GM18520 (cell line): ENCODE measurements around the gene NDUFC1.
"Not testable (repeated sequence)": the region's sequence is repeated elsewhere in the genome, so short reads cannot be mapped to it uniquely, and the experiment has no call there.

Experiments
- ATAC-seq: cut with Tn5 transposase; IDR thresholded peaks from one replicate; pipeline ENCODE4 v1.9.1; 2021; ENCODE audit not compliant: unreplicated experiment

Gene NDUFC1

DNA sequence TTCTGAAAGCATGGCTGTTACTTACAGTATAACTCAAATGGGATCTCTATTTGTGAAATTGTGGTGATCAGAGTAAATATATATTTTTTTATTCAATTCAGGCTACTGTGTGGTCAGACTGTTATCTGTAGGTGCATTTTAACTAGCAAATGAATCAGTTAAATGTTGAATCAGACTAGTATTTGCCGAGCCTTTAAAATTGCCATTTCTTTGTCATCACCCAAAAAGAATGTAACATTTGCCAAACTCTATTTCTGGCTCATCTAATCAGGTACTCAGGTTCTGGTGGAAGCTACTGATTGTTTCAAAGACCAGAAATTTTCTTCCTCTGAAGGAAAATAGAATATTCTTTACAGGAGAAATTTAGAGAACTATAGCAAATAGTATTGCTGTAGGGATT lies 2.7 kb downstream of the NDUFC1 start:
- ATAC-seq: no peak

DNA sequence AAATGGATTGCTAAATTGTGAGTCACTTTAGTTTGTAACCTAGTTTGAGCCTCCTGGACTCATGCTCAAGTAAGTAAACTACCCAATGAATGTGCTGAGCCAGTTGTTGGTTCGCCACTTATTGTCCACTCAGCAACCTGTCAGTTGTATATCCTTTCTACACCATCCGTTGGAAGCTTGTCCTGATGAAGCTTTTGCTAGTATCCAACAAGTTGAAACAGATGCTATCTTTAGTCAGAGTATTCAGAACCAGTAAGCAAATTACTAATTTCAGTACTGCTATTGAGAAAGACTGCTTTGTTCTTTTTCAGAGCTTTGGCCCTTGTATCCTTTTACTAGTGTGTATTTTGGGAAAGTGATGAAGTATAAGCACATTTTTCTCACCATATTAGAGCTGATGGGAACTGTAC lies 5.3 kb downstream of the NDUFC1 start:
- ATAC-seq: no peak

DNA sequence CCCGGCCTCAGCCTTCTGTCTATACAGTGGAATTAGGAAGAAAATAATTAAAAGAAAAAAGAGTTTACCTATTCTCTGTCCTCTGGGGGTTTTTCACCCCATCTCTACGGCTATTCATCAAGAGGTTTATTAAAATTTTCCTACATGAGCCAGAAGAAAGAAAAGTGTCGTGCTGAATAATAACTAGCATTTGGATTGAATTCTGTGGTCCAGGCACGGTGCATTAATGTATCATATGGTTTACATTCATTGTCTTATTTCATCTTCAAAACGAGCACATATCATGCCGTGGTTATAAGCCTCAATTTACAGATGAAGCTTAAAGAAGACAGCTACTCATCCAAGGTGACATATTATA lies 6.4 kb downstream of the NDUFC1 start:
- ATAC-seq: no peak

DNA sequence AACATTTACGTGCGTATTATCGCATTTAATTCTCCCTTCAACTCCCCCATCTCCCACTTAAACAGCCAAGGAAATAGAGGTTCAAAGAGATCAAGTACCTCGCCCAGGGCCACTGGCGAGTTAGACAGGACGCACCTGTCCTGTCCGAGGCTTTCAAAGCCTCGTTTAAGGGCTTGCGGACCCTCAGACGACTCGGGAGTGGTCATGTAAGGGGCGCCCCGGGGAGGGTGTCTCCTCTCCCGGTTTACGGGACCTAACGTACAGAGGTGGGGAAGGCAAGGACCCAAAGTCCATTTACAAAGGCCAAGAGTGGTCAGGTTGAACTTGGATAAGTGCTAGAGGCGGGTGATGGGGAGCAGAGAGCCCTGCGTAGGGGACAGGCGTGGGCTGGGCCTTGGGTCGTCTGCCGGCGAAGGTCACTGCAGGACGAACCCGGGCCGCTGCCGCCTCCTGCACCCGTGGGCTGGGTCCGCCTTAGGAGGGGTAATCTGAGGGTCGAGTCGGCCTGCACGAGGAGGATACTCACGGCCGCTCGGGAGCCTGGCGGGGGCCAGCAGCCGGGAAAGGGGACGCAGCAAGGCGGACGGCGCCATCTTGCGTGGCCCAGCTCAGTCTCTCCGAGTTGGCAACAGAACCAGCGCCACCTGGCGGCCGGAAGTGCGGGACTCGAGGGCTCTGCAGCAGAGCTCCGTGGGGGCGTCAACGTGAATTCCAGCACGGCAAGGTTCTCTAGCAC lies 6.9 kb downstream of the NDUFC1 start:
- ATAC-seq: peak; percentile 91

DNA sequence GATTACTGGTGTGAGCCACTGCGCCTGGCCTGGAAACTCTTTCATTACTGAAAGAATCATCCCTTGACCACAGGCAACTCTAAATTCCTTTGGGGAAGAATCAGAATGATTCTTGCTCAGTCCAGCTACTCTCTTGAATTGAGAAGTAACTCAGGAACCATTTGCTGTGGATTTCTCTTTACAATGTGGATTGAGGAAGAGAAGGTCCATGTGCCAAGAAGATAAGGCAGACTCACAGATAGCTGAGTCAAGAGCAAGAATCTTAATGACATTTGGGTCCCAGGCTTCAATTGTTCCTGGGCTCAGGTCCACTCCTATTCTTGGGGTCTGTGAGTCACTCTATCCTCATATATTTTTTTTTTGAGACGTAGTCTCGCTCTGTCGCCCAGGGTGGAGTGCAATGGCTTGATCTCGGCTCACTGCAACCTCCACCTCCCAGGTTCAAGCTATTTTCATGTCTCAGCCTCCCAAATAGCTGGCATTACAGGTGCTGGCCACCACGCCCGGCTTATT lies 16.0 kb downstream of the NDUFC1 start:
- ATAC-seq: no peak

DNA sequence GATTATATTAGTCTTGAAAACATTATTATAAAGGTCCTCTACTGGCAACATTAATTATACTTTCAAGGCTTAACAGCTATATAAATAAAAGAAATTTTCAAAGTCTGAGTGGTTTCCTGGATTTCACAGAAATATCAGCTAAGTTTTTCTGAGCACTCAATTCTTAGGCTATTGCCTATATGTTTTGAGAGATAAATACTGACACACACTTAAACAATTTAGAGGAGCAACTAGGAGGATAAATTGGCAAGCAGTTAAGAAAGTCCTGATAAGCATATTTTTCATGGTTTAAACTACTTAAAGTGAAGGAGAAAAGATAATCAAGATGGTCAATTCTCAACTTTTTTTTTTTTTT lies 19.6 kb downstream of the NDUFC1 start:
- ATAC-seq: no peak

DNA sequence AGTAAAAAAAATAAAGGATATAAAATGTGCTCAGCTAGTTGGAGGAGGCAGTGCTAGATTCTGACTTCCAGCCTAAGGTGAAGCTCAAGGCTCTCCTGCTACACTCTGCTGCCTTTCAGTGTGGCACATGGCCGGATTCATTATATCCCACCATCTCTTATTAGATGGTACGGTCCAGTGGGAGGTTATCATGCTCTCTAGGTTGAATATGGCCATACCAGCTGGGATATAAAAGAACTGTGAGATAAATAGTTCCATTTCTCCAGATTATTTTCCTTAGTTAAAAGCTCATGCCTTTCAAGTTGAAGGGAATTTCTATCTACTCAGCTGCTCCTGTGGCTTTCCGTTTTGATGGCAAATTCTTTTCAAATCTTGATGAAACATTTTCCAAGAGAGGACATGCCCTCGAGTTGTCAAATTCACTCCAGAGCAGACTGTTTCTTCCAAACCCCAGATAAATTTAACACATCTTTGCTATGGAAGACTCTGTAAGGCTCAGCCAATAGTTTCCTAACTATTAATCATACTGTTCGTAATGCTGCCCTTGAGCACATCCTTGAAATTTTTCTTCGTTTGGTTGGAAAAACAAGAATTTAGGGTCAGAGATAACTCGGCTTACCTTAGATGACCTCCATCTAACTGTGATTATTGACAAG lies 20.1 kb downstream of the NDUFC1 start:
- no peak for ATAC-seq

DNA sequence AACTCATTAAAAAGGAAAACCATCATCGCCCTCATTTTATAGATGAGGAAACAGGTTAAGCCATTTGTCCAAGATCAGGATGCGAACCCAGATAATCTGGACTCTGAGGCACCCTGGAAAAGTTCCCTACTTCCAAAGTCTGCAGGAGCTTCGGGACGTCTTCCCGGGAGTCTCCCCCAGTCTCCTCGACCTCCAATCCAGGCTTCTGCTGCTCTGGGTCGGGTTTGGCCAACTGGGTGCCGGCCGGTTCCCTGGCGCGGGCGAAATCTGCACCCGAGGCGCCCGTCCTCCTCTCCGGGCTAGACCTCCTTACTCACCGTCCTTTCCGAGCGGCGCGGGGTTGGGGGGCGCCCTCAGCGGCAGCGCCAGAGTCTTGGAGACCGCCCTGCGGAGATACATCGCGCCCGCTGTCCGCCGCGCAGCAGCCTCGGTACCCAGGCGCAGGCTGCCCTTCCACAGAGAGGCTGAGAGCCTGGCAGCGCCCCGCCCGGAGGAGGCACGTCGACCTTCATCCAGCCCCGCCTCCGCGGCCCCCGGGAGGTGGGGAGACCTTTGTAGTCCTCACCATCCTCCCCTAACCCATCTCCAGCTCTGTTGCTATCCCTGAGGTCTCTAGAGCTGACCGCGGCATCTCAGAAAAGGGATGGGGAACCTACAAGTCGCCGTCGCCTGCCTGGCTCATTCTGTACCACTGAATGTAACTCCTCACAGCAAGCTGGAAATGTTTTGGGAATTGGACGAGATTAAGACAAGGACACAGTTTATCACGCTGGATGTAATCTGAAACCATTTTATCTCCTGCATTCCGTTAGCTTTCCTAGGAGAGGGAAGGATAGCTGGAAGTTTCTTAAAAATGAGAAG lies 22.3 kb downstream of the NDUFC1 start, which contains the start of gene MGARP:
Gene MGARP, minus strand, starts transcription at position 466 of the 861 bp plus-strand sequence. Its CDS starts 67 bp downstream, at position 399.
- ATAC-seq: no peak

DNA sequence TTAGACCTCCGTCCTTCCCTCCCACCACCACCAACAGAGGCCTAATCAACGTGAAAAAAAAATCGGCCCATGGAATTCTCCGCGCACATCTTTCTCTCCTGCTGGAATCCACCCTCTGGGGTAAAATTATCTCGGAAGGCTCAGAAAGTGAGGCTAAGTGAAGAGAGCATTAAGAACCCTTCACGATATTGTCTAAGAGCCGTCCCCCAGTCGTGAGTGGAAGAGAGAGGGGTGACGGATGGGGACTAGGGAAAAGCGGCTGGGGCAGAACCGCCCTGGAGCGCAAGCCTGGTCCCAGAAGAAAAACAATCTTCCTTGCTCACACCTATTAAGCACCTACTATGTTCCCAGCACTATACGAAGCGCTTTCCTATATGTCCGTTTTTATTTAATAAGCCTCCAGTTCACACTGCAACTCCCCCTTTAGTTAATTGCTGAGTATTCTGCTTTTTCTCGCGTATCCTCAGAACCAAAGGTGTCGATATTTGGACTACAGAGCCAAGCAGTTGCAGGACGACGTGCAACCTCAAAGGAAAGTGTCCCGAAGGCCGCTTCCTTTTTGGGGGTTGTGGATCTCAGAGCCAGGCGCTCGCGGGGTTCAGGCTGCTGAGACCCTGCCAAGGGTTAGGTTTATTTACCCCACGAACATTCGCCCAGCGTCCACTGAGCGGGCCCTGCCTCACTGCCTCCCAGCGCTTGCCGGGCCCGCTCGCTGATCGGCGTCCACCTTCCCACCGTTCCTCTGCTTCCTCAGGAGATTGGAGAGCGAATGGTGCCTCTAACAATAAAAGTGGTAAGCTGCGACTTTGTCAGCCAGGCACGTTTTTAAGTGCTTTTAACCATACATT lies 23.1 kb downstream of the NDUFC1 start:
- no peak for ATAC-seq

DNA sequence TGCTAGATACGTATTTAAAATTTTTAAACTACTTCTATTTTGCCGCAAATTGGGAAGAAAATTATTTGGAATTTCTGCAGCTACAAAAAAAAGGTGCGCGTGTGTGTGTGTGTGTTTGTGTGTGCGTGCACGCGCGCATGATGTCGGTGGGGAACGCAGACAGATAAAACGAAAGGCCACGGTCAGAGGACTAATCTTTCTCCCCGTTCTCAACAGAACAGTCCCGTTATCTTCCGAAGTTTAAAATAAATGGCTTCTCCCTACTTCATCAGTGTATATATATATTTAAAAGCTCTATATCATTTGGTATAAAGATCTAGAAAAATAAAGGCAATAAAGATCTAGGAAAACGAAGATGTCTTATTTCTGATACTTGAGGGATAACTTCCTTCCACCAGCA lies 23.8 kb downstream of the NDUFC1 start:
- no peak for ATAC-seq

DNA sequence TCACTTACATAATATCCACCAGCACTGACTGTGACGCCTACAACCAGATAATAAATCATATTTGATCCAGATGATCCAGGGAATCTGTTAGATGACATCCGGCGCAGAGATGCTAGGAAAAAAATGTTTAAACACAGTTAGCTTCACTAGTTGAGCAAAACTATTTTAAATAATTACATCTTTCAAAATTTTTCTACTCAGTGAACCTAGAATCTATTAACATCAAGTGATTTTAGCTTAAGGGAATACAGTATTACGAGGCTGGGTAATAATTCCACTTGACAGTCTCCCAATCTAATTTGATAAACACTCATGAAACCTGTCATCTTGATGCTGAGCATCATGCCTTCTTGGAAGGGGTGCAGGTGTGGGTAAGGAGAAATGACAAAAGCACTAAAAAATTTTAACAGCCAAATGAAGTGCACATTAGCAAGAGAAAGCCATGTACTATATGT lies 27.0 kb downstream of the NDUFC1 start:
- no peak for ATAC-seq

DNA sequence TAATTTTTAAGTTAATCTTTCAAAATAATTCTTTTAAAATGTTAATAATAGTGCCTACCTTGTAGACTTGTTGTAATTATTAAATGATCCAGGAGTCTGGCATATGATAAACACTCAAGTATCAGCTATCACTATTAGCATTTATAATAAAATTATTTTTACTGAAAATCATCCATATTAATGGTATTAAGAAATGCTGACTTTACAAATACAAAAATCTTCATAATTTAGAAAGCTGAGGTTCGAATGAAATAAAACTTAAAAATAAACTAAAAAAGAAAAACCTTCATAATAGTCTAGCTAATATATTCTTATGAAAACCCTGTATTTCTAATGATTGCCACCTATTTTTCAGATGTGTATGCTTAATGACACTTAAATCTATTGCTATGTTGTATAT lies 27.5 kb downstream of the NDUFC1 start:
- no peak for ATAC-seq

DNA sequence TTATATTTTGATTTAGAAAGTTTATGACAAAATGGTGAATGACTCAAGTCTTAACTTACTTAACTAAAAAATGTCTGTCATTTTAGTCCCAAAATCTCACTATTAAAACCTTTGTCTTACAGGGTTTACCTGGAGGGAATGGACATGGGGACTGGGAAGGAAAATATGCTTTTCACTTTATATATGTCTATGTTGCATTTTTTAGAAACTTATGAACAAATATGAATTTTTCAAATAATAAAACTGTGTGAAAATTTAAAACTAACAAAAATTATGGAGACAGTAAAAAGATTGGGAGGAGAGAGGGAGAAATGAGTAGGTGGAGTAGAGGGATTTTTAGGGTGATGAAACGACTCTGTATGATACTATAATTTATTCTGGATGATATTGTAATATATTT lies 28.4 kb downstream of the NDUFC1 start:
- no peak for ATAC-seq

DNA sequence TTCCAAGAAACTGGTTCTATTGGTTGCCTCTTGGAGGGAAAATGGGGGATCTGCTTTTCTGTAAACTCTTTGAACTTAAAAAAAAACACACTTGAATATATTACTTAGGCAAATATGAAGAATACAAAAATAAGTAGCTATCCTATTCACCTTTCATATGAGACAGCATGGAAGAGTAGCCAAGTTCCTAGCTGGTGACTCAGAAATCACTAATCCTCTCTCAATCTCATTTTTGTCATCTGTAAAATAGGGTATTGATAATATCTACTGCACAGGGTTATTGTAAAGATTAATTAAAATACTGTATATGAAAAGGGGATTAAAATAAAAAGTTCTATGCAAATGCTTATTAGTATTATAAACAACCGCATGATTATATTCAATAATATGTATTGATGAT lies 35.0 kb downstream of the NDUFC1 start:
- no peak for ATAC-seq

DNA sequence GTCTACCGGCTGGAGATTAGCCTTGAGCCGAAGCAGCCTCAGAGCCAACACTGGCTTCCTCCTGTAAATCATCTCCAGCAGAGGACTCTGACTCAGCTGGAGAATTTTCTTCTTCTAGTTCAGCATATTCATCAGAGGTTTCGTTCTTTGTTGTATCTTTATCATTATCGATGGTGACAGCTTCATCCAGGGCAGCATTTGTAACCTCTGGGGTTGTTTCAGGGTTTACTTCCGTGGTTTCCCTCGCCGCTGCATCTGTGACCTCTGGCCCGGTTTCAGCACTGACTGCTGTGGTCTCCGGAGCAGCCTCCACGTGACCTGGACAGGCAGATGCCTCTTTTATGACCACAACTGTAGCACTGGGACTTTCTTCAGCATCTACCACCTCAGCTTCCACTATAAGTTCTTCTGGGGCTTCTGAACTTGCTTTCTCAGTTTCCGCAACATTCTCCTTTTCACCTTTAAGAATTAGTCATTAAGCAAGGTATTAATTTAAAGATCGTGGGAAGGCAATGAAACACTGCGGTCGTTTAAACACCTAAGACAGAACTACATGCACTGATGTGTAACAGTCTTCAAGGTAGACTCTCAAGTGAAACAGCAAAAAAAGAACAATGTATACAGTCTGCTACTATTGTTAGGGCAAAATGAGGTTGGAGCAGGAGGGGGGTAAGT lies 35.6 kb downstream of the NDUFC1 start:
- ATAC-seq: peak; percentile 91

DNA sequence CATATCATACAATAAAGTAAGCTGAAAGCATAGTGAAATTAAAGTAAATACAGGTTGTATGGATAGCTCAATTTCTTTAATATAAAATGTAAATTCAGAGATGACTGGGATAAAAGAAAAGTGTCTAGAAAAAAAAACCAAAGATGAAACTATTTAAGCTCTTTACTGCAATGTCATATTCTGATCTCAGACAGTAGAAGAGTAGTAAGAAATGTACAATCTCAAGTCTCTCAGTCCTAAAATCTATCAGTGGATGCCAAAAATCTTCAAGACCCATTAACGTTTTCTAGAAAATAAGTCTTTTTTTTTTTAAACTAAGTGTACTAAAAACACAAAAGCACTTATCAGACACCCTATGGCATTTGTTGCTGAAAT lies 36.1 kb downstream of the NDUFC1 start:
- ATAC-seq: no peak

DNA sequence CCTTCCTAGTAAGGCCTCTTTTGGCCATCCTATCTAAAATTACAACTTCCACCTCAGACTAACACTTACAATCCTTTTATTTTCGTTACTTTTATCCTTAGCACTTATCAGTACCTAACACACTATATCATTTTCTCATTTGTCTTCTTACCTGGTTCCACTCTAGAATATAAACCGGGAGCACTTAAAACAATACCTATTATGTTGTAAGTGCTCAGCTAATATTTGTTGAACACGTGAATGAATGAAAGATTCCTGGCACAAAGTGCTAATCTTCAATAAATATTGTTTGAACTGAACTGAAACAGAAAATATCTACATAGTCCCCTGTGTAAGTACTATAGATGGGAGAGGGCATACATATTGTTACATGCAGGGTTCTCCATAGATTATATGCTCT lies 36.6 kb downstream of the NDUFC1 start:
- no peak for ATAC-seq

DNA sequence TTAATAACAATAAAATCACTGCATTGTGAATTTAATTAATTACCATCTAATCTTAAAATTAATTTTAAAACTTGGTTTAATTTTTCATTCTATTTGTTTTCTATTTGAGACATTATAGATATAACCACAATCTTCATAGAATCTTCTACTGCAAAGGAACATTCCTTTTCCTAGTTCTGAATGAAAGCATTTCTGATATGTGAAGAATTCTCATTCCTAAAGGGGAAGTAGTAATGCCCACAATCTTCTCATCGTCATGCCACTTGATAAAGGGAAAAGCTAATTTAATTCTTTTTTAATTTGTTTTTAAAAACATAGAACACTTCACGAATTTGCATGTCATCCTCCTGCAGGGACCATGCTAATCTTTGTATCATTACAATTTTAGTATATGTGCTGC lies 45.9 kb downstream of the NDUFC1 start:
- ATAC-seq: no peak

DNA sequence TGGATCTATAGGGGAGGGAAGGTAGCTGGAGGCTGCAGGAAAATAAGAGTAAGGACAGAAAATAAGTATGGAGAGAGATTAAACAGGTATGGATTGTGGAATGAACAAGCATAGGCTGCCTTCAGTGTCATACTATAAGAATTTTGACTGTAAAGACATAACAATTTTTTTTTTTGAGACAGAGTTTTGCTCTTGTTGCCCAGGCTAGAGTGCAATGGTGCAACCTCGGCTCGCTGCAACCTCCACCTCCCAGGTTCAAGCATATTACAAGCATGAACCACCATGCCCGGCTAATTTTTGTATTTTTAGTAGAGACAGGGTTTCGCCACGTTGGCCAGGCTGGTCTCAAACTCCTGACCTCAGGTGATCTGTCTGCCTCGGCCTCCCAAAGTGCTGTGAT lies 46.7 kb downstream of the NDUFC1 start:
- not testable (repeated sequence) for ATAC-seq

DNA sequence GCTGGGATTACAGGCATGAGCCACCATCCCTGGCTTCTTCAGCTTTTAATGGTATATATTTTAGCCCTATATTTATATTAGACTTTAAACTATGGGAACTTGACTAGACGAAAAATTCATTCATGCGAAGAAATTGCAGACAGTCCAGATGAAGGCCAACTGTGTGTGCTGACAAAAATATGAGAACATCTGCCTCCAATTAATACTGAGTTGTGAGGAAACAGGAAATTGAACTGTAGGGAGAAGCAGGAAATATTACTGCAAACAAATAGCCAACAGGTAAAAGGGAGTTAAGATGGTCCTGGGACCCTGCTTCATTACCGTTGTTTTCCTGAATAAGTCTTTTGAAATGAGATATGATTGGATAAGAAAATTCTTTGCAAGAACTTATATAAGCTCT lies 48.6 kb downstream of the NDUFC1 start:
- no peak for ATAC-seq
